GM12891 (cell line): Measurements from ENCODE around the gene EFNA3.

Experiments used
- POLR2A ChIP-seq: IDR thresholded peaks from 2 replicates; pipeline ENCODE4 v1.6.1; 2011; ENCODE audit warnings: low read depth, low read length, control low read depth
- POLR2AphosphoS5 ChIP-seq: IDR thresholded peaks from 2 replicates; pipeline ENCODE4 v1.6.1; 2011; ENCODE audit warnings: low read depth, low read length, control low read depth

DNA sequence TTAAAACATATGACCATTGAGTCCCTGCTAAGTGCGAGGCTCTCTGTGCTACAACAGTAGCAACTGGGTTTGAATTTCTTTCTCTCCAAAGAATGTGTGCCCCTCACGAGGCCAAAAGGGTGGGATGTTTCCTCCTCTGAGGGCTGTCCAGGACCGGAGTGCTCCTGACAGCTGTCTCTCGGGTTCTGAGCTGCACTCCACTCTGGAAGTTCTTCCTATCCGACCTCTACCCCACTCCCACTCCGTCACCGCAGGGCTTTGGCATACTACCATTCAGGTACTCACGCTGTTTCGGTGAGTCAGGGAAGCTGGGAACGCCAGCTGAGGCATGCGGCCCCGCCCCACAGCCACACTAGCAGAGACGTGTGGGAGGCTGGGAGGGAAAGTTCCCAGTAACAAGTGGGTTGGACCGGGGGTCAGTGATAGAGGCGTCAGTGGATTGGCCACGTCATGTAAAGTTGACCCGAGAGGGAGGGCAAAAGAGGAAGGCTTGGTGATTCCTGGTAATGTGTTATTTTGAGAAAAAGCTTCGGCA lies 56.3 kb downstream of the EFNA3 start:
- TF ChIP-seq POLR2AphosphoS5 = no peak
- no peak for TF ChIP-seq POLR2A
